Sigmoid colon (tissue), 7 donors: Measurements from ENCODE around the gene MYH11. TPM values are rescaled to one million over a fixed set of nuclear protein-coding genes. Genes with fewer than 3 reads are reported as not detected.

Experiments used
- DNase-seq: peaks from one replicate; pipeline ENCODE4 v3.0.0-alpha.2; 2019
- H3K27ac ChIP-seq, 4 donors: fragments of 200-600 bp; sonication (generic); one replicate each; pipeline ENCODE4 v1.5.1; 2016 to 2019; ENCODE audit warnings: mild to moderate bottlenecking in 1 of 4
- H3K27me3 ChIP-seq, 3 donors: fragments of 200-600 bp; sonication (generic); one replicate each; pipeline ENCODE4 v1.5.1; 2019; ENCODE audit warnings: mild to moderate bottlenecking in 1 of 3
- H3K36me3 ChIP-seq, 4 donors: fragments of 200-600 bp; sonication (generic); one replicate each; pipeline ENCODE4 v1.5.1; 2016 to 2019
- H3K4me1 ChIP-seq, 4 donors: fragments of 200-600 bp; sonication (generic); one replicate each; pipeline ENCODE4 v1.5.1; 2017 to 2019
- H3K4me3 ChIP-seq, 4 donors: fragments of 200-600 bp; sonication (generic); one replicate each; pipeline ENCODE4 v1.5.1; 2017 to 2019; ENCODE audit warnings: mild to moderate bottlenecking in 2 of 4, moderate library complexity in 1 of 4
- H3K9me3 ChIP-seq, 4 donors: fragments of 200-600 bp in 3 of 4; sonication (generic) in 3 of 4; one replicate each; pipeline versions ENCODE4 v1.5.1 to v1.6.1; 2013 to 2019
- CTCF ChIP-seq, 4 experiments: fragments of 450-650 bp in 3 of 4; fragments of 200-600 bp in 1 of 4; IDR thresholded peaks; one replicate each; pipeline ENCODE4 v1.5.1; 2016 to 2019; ENCODE audit warnings: antibody characterized with exemption in 4 of 4, mild to moderate bottlenecking in 3 of 4, moderate library complexity in 2 of 4
- EP300 ChIP-seq, 4 donors: sonication (generic); formaldehyde crosslinking; IDR thresholded peaks; one replicate each; pipeline ENCODE4 v1.6.1; 2017; ENCODE audit warnings: antibody characterized with exemption in 4 of 4
- POLR2A ChIP-seq, 2 donors: fragments of 450-650 bp; IDR thresholded peaks; one replicate each; pipeline ENCODE4 v1.6.1; 2016; ENCODE audit warnings: antibody characterized with exemption in 2 of 2, mild to moderate bottlenecking in 2 of 2, moderate library complexity in 2 of 2
- POLR2AphosphoS5 ChIP-seq, 4 donors: sonication (generic); formaldehyde crosslinking; IDR thresholded peaks; one replicate each; pipeline ENCODE4 v1.6.1; 2017; ENCODE audit warnings: antibody characterized with exemption in 4 of 4
- WGBS, 2 donors: extraction: QIAGEN DNeasy Blood & Tissue Kit; methylation state at CpG; one replicate each; pipeline ENCODE4 v1.1.7; 2013; 5-methylcytosine and 5-hydroxymethylcytosine counted together
- intact Hi-C: fragments of 100-400 bp; cut with DNase I; formaldehyde crosslinking; loops from one replicate; pipeline ENCODE4 v1.15.1; 2023
- polyA plus RNA-seq, 3 donors: library from polyadenylated mRNA; stranded (reverse); fragments of 200-250 nt; gene quantifications; one replicate each; pipeline ENCODE4 v1.2.3, GENCODE V29; 2013
- total RNA-seq, 4 donors: library from RNA; depleted of rRNA; stranded (reverse); fragments of >200 nt; gene quantifications; one replicate each; pipeline ENCODE4 v1.1.0, GENCODE V29; 2016
- donor health status: healthy with polysubstance abuse.
- donor health status: Bipolar disorder and iron deficiency.
- donor health status: healthy.

The MYH11 gene
- total and polyA plus RNA-seq, 7 donors: 5.1 to 11,818 (median 4,282) TPM

GRCh38 chr16:15743657-15744056 lies 113.2 kb downstream of the MYH11 start:
- Histone ChIP-seq H3K9me3 (no peaks in the 10 kb centered on the region), H3K27me3 (no peaks in the 10 kb centered on the region), H3K4me3 (no peak overlapping the region), H3K4me1 (peaks cover 0 to 29% (median 21%) of the 10 kb centered on the region in 4 donors), H3K27ac (peak overlapping the region; percentile 6 to 95 (median 50)), H3K36me3 (peaks cover 88 to 100% (median 91%) of the 10 kb centered on the region in 4 donors)
- TF ChIP-seq POLR2A (IDR thresholded peaks at IDR 0.05) (no peak), POLR2AphosphoS5 (IDR thresholded peaks at IDR 0.05) (peak in 2 of 4 donors; percentile 18 to 52)
- intact Hi-C loops: no loop called here
- DNase-seq: no peak
- WGBS, 2 donors: 69 to 82% methylated on average over 1 of the region's 1 CpG

GRCh38 chr16:15742716-15743115 lies 114.1 kb downstream of the MYH11 start:
- no peak for DNase-seq
- no peak for TF ChIP-seq POLR2AphosphoS5 (IDR thresholded peaks at IDR 0.05)
- TF ChIP-seq CTCF (IDR thresholded peaks at IDR 0.05): no peak
- TF ChIP-seq EP300 (IDR thresholded peaks at IDR 0.05): no peak
- TF ChIP-seq POLR2A (IDR thresholded peaks at IDR 0.05): no peak
- peak overlapping the region; percentile 32 to 95 (median 42) for H3K27ac ChIP-seq
- peaks cover 85 to 100% (median 90%) of the 10 kb centered on the region in 4 donors for H3K36me3 ChIP-seq
- H3K27me3 ChIP-seq: no peaks in the 10 kb centered on the region
- 95 to 96% methylated on average over 2 of the region's 2 CpGs for WGBS, 2 donors
- no peak overlapping the region for H3K4me3 ChIP-seq
- H3K9me3 ChIP-seq: no peaks in the 10 kb centered on the region
- H3K4me1 ChIP-seq: peaks cover 0 to 34% (median 21%) of the 10 kb centered on the region in 4 donors
- intact Hi-C loops: no loop called here

GRCh38 chr16:15741207-15741871 lies 115.5 kb downstream of the MYH11 start:
- H3K4me3 ChIP-seq: no peak overlapping the region
- intact Hi-C loops: no loop called here
- peaks cover 85 to 100% (median 90%) of the 10 kb centered on the region in 4 donors for H3K36me3 ChIP-seq
- TF ChIP-seq POLR2AphosphoS5 (IDR thresholded peaks at IDR 0.05): peak in 2 of 4 donors; percentile 37 to 51
- no peak for TF ChIP-seq CTCF (IDR thresholded peaks at IDR 0.05)
- peak overlapping the region; percentile 32 to 95 (median 52) for H3K27ac ChIP-seq
- DNase-seq: no peak
- H3K4me1 ChIP-seq: peaks cover 0 to 40% (median 24%) of the 10 kb centered on the region in 4 donors
- H3K9me3 ChIP-seq: no peaks in the 10 kb centered on the region
- 93% methylated on average over 13 of the region's 13 CpGs for WGBS, 2 donors
- no peaks in the 10 kb centered on the region for H3K27me3 ChIP-seq

- Histone ChIP-seq H3K4me3 (no peak overlapping the region), H3K4me1 (peaks cover 0 to 36% (median 25%) of the 10 kb centered on the region in 4 donors), H3K27ac (peak overlapping the region; percentile 49 to 95 (median 53)), H3K36me3 (peaks cover 86 to 100% (median 94%) of the 10 kb centered on the region in 4 donors), H3K9me3 (no peaks in the 10 kb centered on the region), H3K27me3 (no peaks in the 10 kb centered on the region)
- no peak for DNase-seq
- intact Hi-C loops: no loop called here
- no peak for TF ChIP-seq POLR2A (IDR thresholded peaks at IDR 0.05)
- peak in 1 of 4 donors; percentile 25 for TF ChIP-seq POLR2AphosphoS5 (IDR thresholded peaks at IDR 0.05)
- WGBS, 2 donors: 72 to 83% methylated on average over 6 of the region's 6 CpGs
Observed at GRCh38 chr16:15739950-15740349, 116.9 kb downstream of the MYH11 start.

- DNase-seq: no peak
- Histone ChIP-seq H3K4me3 (no peak overlapping the region), H3K27ac (peak overlapping the region; percentile 49 to 95 (median 53)), H3K27me3 (no peaks in the 10 kb centered on the region), H3K4me1 (peaks cover 0 to 38% (median 22%) of the 10 kb centered on the region in 4 donors), H3K36me3 (peaks cover 86 to 100% (median 94%) of the 10 kb centered on the region in 4 donors), H3K9me3 (no peaks in the 10 kb centered on the region)
- WGBS, 2 donors: 94 to 95% methylated on average over 2 of the region's 2 CpGs
- intact Hi-C loops: no loop called here
- peak in 1 of 4 donors; percentile 20 for TF ChIP-seq POLR2AphosphoS5 (IDR thresholded peaks at IDR 0.05)
- no peak for TF ChIP-seq CTCF (IDR thresholded peaks at IDR 0.05)
Observed at GRCh38 chr16:15739464-15739863, 117.4 kb downstream of the MYH11 start.
